Measurements from ENCODE around the gene ALDH1L1.

ALDH1L1 gene

DNA sequence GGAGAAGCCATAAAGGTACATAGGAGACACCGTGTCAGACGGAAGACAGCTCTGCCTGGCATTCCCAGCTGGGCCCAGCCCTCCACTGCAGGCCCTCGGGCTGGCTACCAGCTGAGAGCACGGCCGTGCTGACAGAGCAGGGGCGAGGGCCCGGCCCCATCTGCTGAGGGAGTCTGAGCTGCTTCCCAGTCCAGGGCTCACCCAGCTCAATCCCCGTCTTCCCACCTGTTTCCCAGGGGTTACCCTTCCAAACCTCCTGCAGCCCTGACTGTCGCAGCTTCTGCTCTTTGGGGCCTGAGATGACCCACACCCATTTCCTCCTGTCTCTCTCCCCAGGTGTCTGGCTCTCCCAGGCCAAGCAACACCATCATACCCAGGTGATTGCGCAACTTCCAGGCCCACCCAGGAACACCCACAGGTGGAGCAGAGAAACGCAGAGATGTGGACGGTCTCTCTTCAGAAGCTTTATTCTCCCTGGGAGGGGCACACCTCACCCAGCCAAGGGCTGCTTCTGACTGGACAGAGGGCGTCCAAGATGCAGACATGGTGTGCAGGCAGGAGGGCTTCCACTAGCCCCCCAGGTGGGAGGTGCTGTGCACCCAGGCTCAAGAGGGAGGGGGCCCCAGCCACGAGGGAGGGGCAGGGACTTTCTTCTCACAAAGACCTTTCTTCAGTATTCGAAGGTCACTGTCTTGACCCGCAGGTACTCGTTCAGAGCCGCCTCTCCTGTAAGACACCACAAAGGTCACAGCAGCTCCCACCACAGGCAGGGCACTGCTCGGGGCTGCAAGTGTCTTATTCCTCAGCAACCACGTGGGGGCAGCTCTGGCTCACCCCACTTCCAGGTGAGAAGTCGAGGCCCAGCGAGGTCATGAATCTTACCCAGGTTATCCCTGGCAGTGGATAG lies 77.0 kb downstream of the ALDH1L1 start:
- Histone ChIP-seq H3K9me3 (no peaks in the 10 kb centered on the region), H3K4me3 (ENCODE audit: low read depth, low read length) (no peak overlapping the region), H3K36me3 (no peaks in the 10 kb centered on the region), H3K4me1 (no peaks in the 10 kb centered on the region), H3K27me3 (no peaks in the 10 kb centered on the region)
- TF ChIP-seq, protein P1, sequence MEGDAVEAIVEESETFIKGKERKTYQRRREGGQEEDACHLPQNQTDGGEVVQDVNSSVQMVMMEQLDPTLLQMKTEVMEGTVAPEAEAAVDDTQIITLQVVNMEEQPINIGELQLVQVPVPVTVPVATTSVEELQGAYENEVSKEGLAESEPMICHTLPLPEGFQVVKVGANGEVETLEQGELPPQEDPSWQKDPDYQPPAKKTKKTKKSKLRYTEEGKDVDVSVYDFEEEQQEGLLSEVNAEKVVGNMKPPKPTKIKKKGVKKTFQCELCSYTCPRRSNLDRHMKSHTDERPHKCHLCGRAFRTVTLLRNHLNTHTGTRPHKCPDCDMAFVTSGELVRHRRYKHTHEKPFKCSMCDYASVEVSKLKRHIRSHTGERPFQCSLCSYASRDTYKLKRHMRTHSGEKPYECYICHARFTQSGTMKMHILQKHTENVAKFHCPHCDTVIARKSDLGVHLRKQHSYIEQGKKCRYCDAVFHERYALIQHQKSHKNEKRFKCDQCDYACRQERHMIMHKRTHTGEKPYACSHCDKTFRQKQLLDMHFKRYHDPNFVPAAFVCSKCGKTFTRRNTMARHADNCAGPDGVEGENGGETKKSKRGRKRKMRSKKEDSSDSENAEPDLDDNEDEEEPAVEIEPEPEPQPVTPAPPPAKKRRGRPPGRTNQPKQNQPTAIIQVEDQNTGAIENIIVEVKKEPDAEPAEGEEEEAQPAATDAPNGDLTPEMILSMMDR (IDR thresholded peaks at IDR 0.05; ENCODE audit: low read depth, low read length): 0 out of 2 replicates have a peak, but pooled peaks have one; percentile 7
- DNase-seq: peak; percentile 6

DNA sequence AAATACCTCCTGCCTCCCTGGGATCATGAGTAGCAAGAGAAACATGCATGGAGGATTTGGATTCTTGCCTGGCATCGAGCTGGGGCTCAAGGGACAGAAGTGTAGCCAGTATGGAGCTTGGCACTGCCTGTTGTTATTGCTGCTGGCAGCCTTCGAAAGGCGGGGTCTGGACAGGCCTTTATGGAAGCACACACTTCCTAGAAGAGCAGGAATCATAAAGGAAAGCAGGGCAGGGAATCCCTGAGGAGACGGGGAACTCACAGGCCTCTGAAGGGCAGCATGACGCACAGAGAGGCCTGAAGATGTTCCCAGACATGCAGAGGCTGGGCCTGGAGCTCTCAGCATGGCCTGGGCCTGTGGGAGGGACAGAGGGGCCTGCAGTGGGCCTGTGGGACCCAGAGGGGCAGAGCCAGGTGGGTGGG lies 77.8 kb downstream of the ALDH1L1 start:
- TF ChIP-seq, protein P1 (IDR thresholded peaks at IDR 0.05; ENCODE audit: low read depth, low read length): no peak
- Histone ChIP-seq H3K36me3 (no peaks in the 10 kb centered on the region), H3K4me1 (no peaks in the 10 kb centered on the region), H3K9me3 (no peaks in the 10 kb centered on the region), H3K4me3 (ENCODE audit: low read depth, low read length) (no peak overlapping the region), H3K27me3 (no peaks in the 10 kb centered on the region)
- no peak for DNase-seq

DNA sequence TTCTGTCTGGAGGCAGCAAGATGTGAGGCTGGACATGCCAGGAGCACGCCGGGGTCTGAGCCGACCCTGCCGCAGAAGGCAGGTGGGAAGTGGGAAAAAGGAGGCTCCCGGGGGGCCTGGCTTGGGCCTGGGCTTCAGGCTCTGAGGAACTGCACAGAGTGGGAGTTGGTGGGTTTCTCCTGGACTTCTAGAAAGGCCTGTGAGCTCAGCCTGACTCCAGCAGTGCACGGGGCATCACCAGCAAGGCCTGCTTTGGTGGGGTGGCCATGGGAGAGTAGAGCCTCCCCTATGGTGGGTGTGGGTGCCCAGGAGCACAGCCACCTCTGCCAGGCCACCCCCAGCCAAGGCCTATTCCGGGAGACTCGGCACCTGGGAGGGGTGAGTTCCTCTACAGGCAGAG lies 78.4 kb downstream of the ALDH1L1 start:
- Histone ChIP-seq H3K9me3 (no peaks in the 10 kb centered on the region), H3K4me1 (no peaks in the 10 kb centered on the region), H3K4me3 (ENCODE audit: low read depth, low read length) (no peak overlapping the region), H3K27me3 (no peaks in the 10 kb centered on the region), H3K36me3 (no peaks in the 10 kb centered on the region)
- DNase-seq: no peak
- TF ChIP-seq, protein P1 (IDR thresholded peaks at IDR 0.05; ENCODE audit: low read depth, low read length): no peak

DNA sequence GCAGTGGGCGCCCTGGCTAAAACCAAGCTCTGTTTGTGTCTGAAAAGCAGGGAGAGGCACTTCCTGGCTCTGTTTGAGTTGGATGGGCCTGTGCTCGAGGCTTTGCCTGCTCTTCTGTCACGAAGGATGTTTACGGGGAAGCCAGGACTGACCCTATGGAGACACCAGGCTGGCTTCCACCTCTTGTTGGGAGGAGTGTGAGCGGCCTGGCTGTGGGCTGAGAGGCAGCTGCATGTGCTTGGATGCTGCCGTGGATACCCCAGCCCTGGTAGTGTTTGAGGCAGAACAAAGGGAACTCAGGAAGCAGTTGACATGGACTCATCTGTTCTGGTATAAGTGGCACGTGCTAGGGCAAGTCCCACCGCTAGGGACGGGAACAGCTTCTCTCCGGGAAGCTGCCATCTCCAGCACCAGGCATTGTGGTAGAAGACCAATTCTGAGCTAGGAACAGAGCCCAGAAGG lies 78.8 kb downstream of the ALDH1L1 start:
- Histone ChIP-seq H3K27me3 (no peaks in the 10 kb centered on the region), H3K4me3 (ENCODE audit: low read depth, low read length) (no peak overlapping the region), H3K4me1 (no peaks in the 10 kb centered on the region), H3K36me3 (no peaks in the 10 kb centered on the region), H3K9me3 (no peaks in the 10 kb centered on the region)
- no peak for DNase-seq
- TF ChIP-seq, protein P1 (IDR thresholded peaks at IDR 0.05; ENCODE audit: low read depth, low read length): no peak

DNA sequence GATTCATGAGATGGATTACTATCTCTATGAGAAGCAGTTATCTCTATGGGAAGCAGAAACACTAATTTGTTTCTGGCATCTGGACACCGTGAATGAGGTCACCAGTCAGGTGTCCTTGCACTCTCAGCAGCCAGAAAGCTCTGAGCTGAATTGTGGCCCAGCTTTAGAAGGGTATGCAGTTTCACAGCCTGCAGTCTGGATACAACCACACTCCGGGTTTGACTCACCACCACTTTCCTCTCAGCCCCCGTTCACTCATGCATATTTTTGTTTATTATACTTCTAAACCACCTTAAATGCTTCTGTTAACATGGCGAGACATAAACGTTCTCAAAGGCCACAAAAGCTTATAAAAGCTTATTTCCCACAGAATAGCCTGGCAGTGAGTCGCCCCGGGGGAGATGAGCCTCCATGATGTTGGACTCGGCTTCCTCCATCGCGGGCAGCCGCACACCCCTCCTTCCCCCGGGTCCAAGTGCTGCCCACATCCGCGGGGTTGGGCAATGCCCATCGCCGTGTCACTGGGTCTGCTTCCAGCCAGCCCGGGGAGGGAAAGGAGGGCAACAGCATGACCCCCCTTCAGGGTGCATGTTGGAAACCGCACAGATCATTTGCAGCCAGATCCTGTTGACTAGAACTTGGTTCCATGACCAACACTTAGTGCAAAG lies 79.6 kb downstream of the ALDH1L1 start:
- DNase-seq: peak; percentile 21
- H3K4me1 ChIP-seq: no peaks in the 10 kb centered on the region
- no peaks in the 10 kb centered on the region for H3K9me3 ChIP-seq
- no peaks in the 10 kb centered on the region for H3K27me3 ChIP-seq
- H3K4me3 ChIP-seq (ENCODE audit: low read depth, low read length): no peak overlapping the region
- TF ChIP-seq, protein P1 (IDR thresholded peaks at IDR 0.05; ENCODE audit: low read depth, low read length): no peak
- no peaks in the 10 kb centered on the region for H3K36me3 ChIP-seq

DNA sequence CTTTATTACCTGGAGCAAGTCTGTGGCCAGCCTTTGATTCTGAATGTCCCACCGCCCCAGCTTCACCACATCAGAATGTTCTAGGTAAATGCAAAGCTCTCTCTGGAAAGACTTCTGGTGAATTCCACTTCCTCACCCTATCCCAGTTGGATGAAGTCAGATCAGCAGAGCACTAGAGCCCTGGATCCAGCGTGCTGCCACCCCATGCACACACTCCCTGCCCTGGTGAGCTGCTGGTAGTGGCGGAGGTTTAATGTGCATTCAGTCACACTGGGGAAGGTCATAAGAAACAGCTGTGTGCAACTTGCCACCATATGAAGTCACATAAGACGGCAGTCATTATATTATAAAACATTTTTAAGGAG lies 80.1 kb downstream of the ALDH1L1 start:
- TF ChIP-seq, protein P1 (IDR thresholded peaks at IDR 0.05; ENCODE audit: low read depth, low read length): no peak
- Histone ChIP-seq H3K27me3 (no peaks in the 10 kb centered on the region), H3K4me1 (no peaks in the 10 kb centered on the region), H3K9me3 (no peaks in the 10 kb centered on the region), H3K36me3 (no peaks in the 10 kb centered on the region), H3K4me3 (ENCODE audit: low read depth, low read length) (no peak overlapping the region)
- DNase-seq: peak; percentile 9

All from BE2C (cell line).